ENCODE results near the gene MAS1. TPM values are rescaled to one million over a fixed set of nuclear protein-coding genes. Genes with fewer than 3 reads are reported as not detected.
"Not testable (repeated sequence)": the region's sequence is repeated elsewhere in the genome, so short reads cannot be mapped to it uniquely, and the experiment has no call there.

MAS1 gene
- total and polyA plus RNA-seq, 2 of the 13 experiments (the other 11 are each of a cell fraction or from before 2014, with no cell fraction given): not detected

DNA sequence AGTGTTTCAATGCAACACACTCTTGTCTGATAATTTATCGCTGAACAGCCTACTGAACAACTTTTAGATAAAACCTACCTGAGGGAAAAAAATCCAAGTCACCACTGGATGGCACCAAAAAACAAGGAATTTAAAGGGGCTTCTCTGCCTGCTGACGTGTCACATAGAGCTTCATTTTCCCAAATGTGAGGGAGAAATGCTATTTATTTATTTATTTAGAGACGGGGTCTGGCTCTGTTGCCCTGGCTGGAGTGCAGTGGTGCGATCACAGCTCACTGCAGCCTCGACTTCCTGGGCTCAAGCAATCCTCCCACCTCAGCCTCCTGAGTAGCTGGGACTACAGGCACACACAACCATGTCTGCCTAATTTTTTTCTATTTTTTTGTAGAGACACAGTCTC lies 27.4 kb upstream of the MAS1 start:
- H3K4me1 ChIP-seq (ENCODE audit: insufficient read depth, low read length); H4K20me1 ChIP-seq (ENCODE audit: insufficient read depth, low read length); H3K9me3 ChIP-seq (ENCODE audit: low read length); POLR2A ChIA-PET; BruUV-seq (replicated peaks); H3K4me2 ChIP-seq (ENCODE audit: low read depth, low read length); H3K27ac ChIP-seq (ENCODE audit: extremely low read length, insufficient read depth, low read length); H3K9ac ChIP-seq (ENCODE audit: insufficient read depth, low read depth, low read length); H3K79me2 ChIP-seq (ENCODE audit: insufficient read depth, low read length); H3K36me3 ChIP-seq (replicated peaks in 1 of 2; ENCODE audit: control insufficient read depth in 1 of 2, insufficient read depth in 2 of 2, low read length in 2 of 2); in situ Hi-C loops (cut with HindIII; ENCODE audit: extremely low pct_ligation_motif_present, low pct_unique_long_range_greater_than_20kb); H3K4me3 ChIP-seq (replicated peaks in 1 of 3; ENCODE audit: insufficient read depth in 1 of 3, low read depth in 2 of 3, low read length in 3 of 3); H2AFZ ChIP-seq (ENCODE audit: low read length): not testable (repeated sequence)
- CTCF ChIA-PET (ENCODE audit: low intra/inter-chr PET ratio, low total read pairs): interaction anchor here (0.7 to 2.1 kb wide), 6 partner anchors 78 to 670 kb away, joined by 3 to 18 read pairs (median 4); no protein-coding TSS in a partner anchor
- peaks cover 10 to 20% of the 10 kb centered on the region in 2 experiments; a peak in 3 of 5 replicates for H3K27me3 ChIP-seq (ENCODE audit: control insufficient read depth in 1 of 2, insufficient read depth in 2 of 2, low read length in 2 of 2)
- intact Hi-C loops (cut with micrococcal nuclease; ENCODE audit: unreplicated experiment): loop anchor here (1.0 to 5.0 kb wide), 5 partner anchors 78 to 671 kb away; no protein-coding TSS in a partner anchor
- peak; percentile 64 for FAIRE-seq
- ATAC-seq: peak; percentile 72
- 12% methylated on average over 5 of the region's 5 CpGs for WGBS (ENCODE audit: low lambda C conversion rate)
- peak; percentile 80 for DNase-seq (ENCODE audit: low spot score)
- 0 out of 2 replicates have a peak, but pooled peaks have one; percentile 25 for TF ChIP-seq GATAD2A (CRISPR knock-in tag; IDR thresholded peaks at IDR 0.05)
- 0 out of 2 replicates have a peak, but pooled peaks have one; percentile 34 for TF ChIP-seq DMAP1 (CRISPR knock-in tag; IDR thresholded peaks at IDR 0.05)
- 0 out of 2 replicates have a peak, but pooled peaks have one; percentile 13 for TF ChIP-seq IRF2 (CRISPR knock-in tag; IDR thresholded peaks at IDR 0.05)
- TF ChIP-seq, protein P1, sequence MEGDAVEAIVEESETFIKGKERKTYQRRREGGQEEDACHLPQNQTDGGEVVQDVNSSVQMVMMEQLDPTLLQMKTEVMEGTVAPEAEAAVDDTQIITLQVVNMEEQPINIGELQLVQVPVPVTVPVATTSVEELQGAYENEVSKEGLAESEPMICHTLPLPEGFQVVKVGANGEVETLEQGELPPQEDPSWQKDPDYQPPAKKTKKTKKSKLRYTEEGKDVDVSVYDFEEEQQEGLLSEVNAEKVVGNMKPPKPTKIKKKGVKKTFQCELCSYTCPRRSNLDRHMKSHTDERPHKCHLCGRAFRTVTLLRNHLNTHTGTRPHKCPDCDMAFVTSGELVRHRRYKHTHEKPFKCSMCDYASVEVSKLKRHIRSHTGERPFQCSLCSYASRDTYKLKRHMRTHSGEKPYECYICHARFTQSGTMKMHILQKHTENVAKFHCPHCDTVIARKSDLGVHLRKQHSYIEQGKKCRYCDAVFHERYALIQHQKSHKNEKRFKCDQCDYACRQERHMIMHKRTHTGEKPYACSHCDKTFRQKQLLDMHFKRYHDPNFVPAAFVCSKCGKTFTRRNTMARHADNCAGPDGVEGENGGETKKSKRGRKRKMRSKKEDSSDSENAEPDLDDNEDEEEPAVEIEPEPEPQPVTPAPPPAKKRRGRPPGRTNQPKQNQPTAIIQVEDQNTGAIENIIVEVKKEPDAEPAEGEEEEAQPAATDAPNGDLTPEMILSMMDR (CRISPR knock-in tag; IDR thresholded peaks at IDR 0.05): peak; percentile 81
- peak; percentile 84 for TF ChIP-seq ZNF121 (CRISPR knock-in tag; IDR thresholded peaks at IDR 0.05)
- TF ChIP-seq CREB1 (IDR thresholded peaks at IDR 0.05): peak; percentile 46; the same call in 1 of the 2 replicates
- peak; percentile 66 for TF ChIP-seq CREB1 (CRISPR knock-in tag; IDR thresholded peaks at IDR 0.05)
- TF ChIP-seq, protein P2, sequence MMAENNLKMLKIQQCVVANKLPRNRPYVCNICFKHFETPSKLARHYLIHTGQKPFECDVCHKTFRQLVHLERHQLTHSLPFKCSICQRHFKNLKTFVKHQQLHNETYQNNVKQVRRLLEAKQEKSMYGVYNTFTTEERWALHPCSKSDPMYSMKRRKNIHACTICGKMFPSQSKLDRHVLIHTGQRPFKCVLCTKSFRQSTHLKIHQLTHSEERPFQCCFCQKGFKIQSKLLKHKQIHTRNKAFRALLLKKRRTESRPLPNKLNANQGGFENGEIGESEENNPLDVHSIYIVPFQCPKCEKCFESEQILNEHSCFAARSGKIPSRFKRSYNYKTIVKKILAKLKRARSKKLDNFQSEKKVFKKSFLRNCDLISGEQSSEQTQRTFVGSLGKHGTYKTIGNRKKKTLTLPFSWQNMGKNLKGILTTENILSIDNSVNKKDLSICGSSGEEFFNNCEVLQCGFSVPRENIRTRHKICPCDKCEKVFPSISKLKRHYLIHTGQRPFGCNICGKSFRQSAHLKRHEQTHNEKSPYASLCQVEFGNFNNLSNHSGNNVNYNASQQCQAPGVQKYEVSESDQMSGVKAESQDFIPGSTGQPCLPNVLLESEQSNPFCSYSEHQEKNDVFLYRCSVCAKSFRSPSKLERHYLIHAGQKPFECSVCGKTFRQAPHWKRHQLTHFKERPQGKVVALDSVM (CRISPR knock-in tag; IDR thresholded peaks at IDR 0.05): peak; percentile 94
- peak; percentile 46; the same call in 1 of the 2 replicates for TF ChIP-seq PITX1 (CRISPR knock-in tag; IDR thresholded peaks at IDR 0.05)
- 0 out of 2 replicates have a peak, but pooled peaks have one; percentile 29 for TF ChIP-seq SP140L (CRISPR knock-in tag; IDR thresholded peaks at IDR 0.05; ENCODE audit: borderline replicate concordance)
- 0 out of 2 replicates have a peak, but pooled peaks have one; percentile 16 for TF ChIP-seq MED1 (CRISPR knock-in tag; IDR thresholded peaks at IDR 0.05)
- TF ChIP-seq ZNF614 (CRISPR knock-in tag; IDR thresholded peaks at IDR 0.05; ENCODE audit: borderline replicate concordance): 0 out of 2 replicates have a peak, but pooled peaks have one; percentile 47
- TF ChIP-seq, protein P3, sequence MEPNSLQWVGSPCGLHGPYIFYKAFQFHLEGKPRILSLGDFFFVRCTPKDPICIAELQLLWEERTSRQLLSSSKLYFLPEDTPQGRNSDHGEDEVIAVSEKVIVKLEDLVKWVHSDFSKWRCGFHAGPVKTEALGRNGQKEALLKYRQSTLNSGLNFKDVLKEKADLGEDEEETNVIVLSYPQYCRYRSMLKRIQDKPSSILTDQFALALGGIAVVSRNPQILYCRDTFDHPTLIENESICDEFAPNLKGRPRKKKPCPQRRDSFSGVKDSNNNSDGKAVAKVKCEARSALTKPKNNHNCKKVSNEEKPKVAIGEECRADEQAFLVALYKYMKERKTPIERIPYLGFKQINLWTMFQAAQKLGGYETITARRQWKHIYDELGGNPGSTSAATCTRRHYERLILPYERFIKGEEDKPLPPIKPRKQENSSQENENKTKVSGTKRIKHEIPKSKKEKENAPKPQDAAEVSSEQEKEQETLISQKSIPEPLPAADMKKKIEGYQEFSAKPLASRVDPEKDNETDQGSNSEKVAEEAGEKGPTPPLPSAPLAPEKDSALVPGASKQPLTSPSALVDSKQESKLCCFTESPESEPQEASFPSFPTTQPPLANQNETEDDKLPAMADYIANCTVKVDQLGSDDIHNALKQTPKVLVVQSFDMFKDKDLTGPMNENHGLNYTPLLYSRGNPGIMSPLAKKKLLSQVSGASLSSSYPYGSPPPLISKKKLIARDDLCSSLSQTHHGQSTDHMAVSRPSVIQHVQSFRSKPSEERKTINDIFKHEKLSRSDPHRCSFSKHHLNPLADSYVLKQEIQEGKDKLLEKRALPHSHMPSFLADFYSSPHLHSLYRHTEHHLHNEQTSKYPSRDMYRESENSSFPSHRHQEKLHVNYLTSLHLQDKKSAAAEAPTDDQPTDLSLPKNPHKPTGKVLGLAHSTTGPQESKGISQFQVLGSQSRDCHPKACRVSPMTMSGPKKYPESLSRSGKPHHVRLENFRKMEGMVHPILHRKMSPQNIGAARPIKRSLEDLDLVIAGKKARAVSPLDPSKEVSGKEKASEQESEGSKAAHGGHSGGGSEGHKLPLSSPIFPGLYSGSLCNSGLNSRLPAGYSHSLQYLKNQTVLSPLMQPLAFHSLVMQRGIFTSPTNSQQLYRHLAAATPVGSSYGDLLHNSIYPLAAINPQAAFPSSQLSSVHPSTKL (CRISPR knock-in tag; IDR thresholded peaks at IDR 0.05): 0 out of 2 replicates have a peak, but pooled peaks have one; percentile 14
- TF ChIP-seq STAG1 (CRISPR knock-in tag; IDR thresholded peaks at IDR 0.05): peak; percentile 91
- TF ChIP-seq KLF6 (CRISPR knock-in tag; IDR thresholded peaks at IDR 0.05): 0 out of 2 replicates have a peak, but pooled peaks have one; percentile 29
- TF ChIP-seq ATF1 (CRISPR knock-in tag; IDR thresholded peaks at IDR 0.05): peak; percentile 47; the same call in 1 of the 2 replicates

Measured in HepG2 (cell line).